GM12878 (cell line): ENCODE measurements around the gene FGFRL1. TPM values are rescaled to one million over a fixed set of nuclear protein-coding genes. Genes with fewer than 3 reads are reported as not detected.

Experiments
- GABPA ChIP-seq: IDR thresholded peaks from 2 replicates; pipeline ENCODE4 v1.6.1; 2014; ENCODE audit warnings: antibody characterized with exemption, low read depth, mild to moderate bottlenecking, inconsistent platforms
- IRF3 ChIP-seq: fragments of 450-650 bp; IDR thresholded peaks from 2 replicates; pipeline ENCODE4 v1.6.1; 2014; ENCODE audit warnings: mild to moderate bottlenecking
- MEF2A ChIP-seq: IDR thresholded peaks from 2 replicates; pipeline ENCODE4 v1.6.1; 2011; ENCODE audit warnings: low read depth, mild to moderate bottlenecking, low read length, moderate library complexity; ENCODE audit not compliant: insufficient read depth
- POU2F2 ChIP-seq: IDR thresholded peaks from 3 replicates; pipeline ENCODE4 v1.6.1; 2011; ENCODE audit warnings: low read depth, mild to moderate bottlenecking, low read length, borderline replicate concordance
- SIX5 ChIP-seq: IDR thresholded peaks from 2 replicates; pipeline ENCODE4 v1.6.1; 2011; ENCODE audit warnings: mild to moderate bottlenecking, low read depth, low read length, moderate library complexity; ENCODE audit not compliant: severe bottlenecking
- SP1 ChIP-seq: IDR thresholded peaks from one replicate; pipeline ENCODE4 v1.6.1; 2011; ENCODE audit warnings: low read depth, low read length
- TAF1 ChIP-seq: IDR thresholded peaks from 2 replicates; pipeline ENCODE4 v1.6.1; 2011; ENCODE audit warnings: mild to moderate bottlenecking, low read depth, low read length, borderline replicate concordance
- ZBED1 ChIP-seq: IDR thresholded peaks from 2 replicates; pipeline ENCODE4 v1.6.1; 2016; ENCODE audit warnings: borderline replicate concordance
- ZNF687 ChIP-seq: fragments of 450-650 bp; IDR thresholded peaks from 2 replicates; pipeline ENCODE4 v1.6.1; 2017; ENCODE audit warnings: mild to moderate bottlenecking, moderate library complexity
- polyA plus RNA-seq, 11 experiments: library from polyadenylated mRNA; depleted of rRNA in 4 of 11; unstranded in 6 of 11; stranded (reverse) in 5 of 11; fragments of >200 nt; fragmentation: Nextera tagmentation in 4 of 11; fragmentation: Illumina TruSeq in 1 of 11; extraction: Ambion mirVana in 4 of 11; extraction: Trizol in 1 of 11; gene quantifications; 1 replicate in 1 of 11; 2 replicates in 10 of 11; pipeline versions ENCODE4 v1.2.1 to v1.2.3, GENCODE V29; 2011 to 2016; ENCODE audit warnings: inconsistent platforms in 2 of 11, missing spikeins in 2 of 11, low read depth in 1 of 11
- total RNA-seq, 4 experiments: library from RNA; depleted of rRNA in 3 of 4; stranded (reverse); fragments of >200 nt in 3 of 4; fragmentation: Illumina TruSeq in 1 of 4; extraction: Trizol in 1 of 4; gene quantifications; 2 replicates each; pipeline versions ENCODE4 v1.2.1 to v1.2.3, GENCODE V29; 2013 to 2021

Gene FGFRL1
- total and polyA plus RNA-seq, 10 of the 15 experiments (the other 5 are each of a cell fraction or from before 2014, with no cell fraction given), result 0.02 to 1.5 (median 0.29) TPM; not detected in 2

GRCh38 chr4:1032861-1033260 is 21.4 kb downstream of the FGFRL1 start (continued):
- no peak for TF ChIP-seq ZNF687
- TF ChIP-seq SP1, result no peak
- no peak for TF ChIP-seq TAF1
- no peak for TF ChIP-seq IRF3
- no peak for TF ChIP-seq ZBED1
- TF ChIP-seq GABPA, result no peak
- no peak for TF ChIP-seq SIX5
- TF ChIP-seq POU2F2, result no peak
- no peak for TF ChIP-seq MEF2A
- TF ChIP-seq, all 136 proteins: peak for 0
